Upper lobe of left lung (tissue), 6 donors: ENCODE data around the gene HMMR. TPM values are rescaled to one million over a fixed set of nuclear protein-coding genes. Genes with fewer than 3 reads are reported as not detected.

ENCODE experiments used
- ATAC-seq, 2 donors: fragments of 200-7000 bp; cut with Tn5 transposase; one replicate each; pipeline ENCODE4 v1.9.1; 2022; ENCODE audit warnings: mild to moderate bottlenecking in 2 of 2, moderate library complexity in 2 of 2; ENCODE audit not compliant: low FRiP score in 2 of 2
- DNase-seq, 2 donors: peaks; one replicate each; pipeline ENCODE4 v3.0.0-alpha.2; 2019 to 2020
- H3K27ac ChIP-seq, 4 donors: fragments of 200-600 bp; sonication (generic); one replicate each; pipeline ENCODE4 v1.5.1; 2016 to 2019
- H3K27me3 ChIP-seq, 4 donors: fragments of 200-600 bp; sonication (generic); one replicate each; pipeline ENCODE4 v1.5.1; 2017 to 2019
- H3K36me3 ChIP-seq, 4 donors: fragments of 200-600 bp; sonication (generic); one replicate each; pipeline ENCODE4 v1.5.1; 2016 to 2019
- H3K4me1 ChIP-seq, 4 donors: fragments of 200-600 bp; sonication (generic); one replicate each; pipeline ENCODE4 v1.5.1; 2018 to 2019
- H3K4me3 ChIP-seq, 4 donors: fragments of 200-600 bp; sonication (generic); one replicate each; pipeline ENCODE4 v1.5.1; 2017 to 2019; ENCODE audit warnings: mild to moderate bottlenecking in 2 of 4, moderate library complexity in 1 of 4
- H3K9me3 ChIP-seq, 4 donors: fragments of 200-600 bp; sonication (generic); one replicate each; pipeline ENCODE4 v1.5.1; 2018 to 2019
- EP300 ChIP-seq, 4 donors: sonication (generic); formaldehyde crosslinking; IDR thresholded peaks; one replicate each; pipeline ENCODE4 v1.5.1; 2017; ENCODE audit warnings: antibody characterized with exemption in 4 of 4, control low read depth in 2 of 4
- POLR2A ChIP-seq, 4 donors: fragments of 450-650 bp; IDR thresholded peaks; one replicate each; pipeline ENCODE4 v1.5.1; 2016 to 2017; ENCODE audit warnings: antibody characterized with exemption in 4 of 4, mild to moderate bottlenecking in 2 of 4
- POLR2AphosphoS5 ChIP-seq, 2 donors: sonication (generic); formaldehyde crosslinking; IDR thresholded peaks; one replicate each; pipeline ENCODE4 v1.5.1; 2017; ENCODE audit warnings: antibody characterized with exemption in 2 of 2
- WGBS, 2 donors: methylation state at CpG; one replicate each; pipeline ENCODE4 v1.1.5; 2017 to 2018; 5-methylcytosine and 5-hydroxymethylcytosine counted together
- total RNA-seq, 6 donors: library from RNA; depleted of rRNA in 4 of 6; stranded (reverse); fragments of >200 nt in 4 of 6; gene quantifications; one replicate each; pipeline versions ENCODE4 v1.1.0 to v1.2.1, GENCODE V29; 2016 to 2021
- TF ChIP-seq, protein P1 (sequence below), 6 experiments: fragments of 450-650 bp in 4 of 6; fragments of 200-600 bp in 2 of 6; sonication (generic) in 2 of 6; IDR thresholded peaks; one replicate each; pipeline ENCODE4 v1.5.1; 2016 to 2019; ENCODE audit warnings: antibody characterized with exemption in 6 of 6
- donor health status: DM: no; HTN: no; CAD: no; lungs with moderate emphysema.
- donor health status: DM: no; HTN: yes; CAD: no; lungs with severe emphysema.

Gene HMMR
- total RNA-seq, 6 donors from 2014 or later: 0.74 to 4.2 (median 1.9) TPM

DNA sequence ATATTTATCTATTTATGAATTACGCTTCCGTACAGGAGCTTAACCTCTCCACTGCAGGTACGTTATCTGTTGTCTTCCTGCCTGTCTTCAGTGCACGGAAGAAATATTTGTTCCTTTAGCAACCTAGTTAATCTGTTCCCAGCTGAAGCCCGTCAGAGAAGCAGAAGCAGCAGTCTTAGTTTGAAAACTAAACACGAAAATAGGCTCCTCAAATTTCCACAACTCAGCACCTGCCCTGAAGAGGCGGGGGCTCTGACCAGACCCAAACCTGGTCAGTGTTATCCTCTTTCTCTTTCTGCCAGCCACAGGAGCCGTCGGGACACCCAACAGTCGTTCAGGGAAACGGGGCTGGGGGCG is 992 bp upstream of the HMMR start:
- no peaks in the 10 kb centered on the region for H3K9me3 ChIP-seq
- H3K36me3 ChIP-seq: peaks cover 0 to 15% (median 3%) of the 10 kb centered on the region in 4 donors
- H3K4me3 ChIP-seq: peak overlapping the region; percentile 51 to 91 (median 79)
- H3K27me3 ChIP-seq: no peaks in the 10 kb centered on the region
- ATAC-seq (peak in 1 of 2 donors; percentile 1), DNase-seq (no peak)
- peak overlapping the region; percentile 96 to 97 (median 96) for H3K27ac ChIP-seq
- H3K4me1 ChIP-seq: peaks cover 20 to 32% (median 21%) of the 10 kb centered on the region in 4 donors
- TF ChIP-seq POLR2A (IDR thresholded peaks at IDR 0.05) (no peak), EP300 (IDR thresholded peaks at IDR 0.05) (no peak), POLR2AphosphoS5 (IDR thresholded peaks at IDR 0.05) (no peak)
- TF ChIP-seq, protein P1, sequence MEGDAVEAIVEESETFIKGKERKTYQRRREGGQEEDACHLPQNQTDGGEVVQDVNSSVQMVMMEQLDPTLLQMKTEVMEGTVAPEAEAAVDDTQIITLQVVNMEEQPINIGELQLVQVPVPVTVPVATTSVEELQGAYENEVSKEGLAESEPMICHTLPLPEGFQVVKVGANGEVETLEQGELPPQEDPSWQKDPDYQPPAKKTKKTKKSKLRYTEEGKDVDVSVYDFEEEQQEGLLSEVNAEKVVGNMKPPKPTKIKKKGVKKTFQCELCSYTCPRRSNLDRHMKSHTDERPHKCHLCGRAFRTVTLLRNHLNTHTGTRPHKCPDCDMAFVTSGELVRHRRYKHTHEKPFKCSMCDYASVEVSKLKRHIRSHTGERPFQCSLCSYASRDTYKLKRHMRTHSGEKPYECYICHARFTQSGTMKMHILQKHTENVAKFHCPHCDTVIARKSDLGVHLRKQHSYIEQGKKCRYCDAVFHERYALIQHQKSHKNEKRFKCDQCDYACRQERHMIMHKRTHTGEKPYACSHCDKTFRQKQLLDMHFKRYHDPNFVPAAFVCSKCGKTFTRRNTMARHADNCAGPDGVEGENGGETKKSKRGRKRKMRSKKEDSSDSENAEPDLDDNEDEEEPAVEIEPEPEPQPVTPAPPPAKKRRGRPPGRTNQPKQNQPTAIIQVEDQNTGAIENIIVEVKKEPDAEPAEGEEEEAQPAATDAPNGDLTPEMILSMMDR (IDR thresholded peaks at IDR 0.05): no peak
- WGBS, 2 donors: 0 to 2% methylated on average over 9 to 12 of the region's 12 CpGs

- H3K27ac ChIP-seq: peak within 1 kb of the TSS; percentile 96 to 97 (median 96)
- WGBS, 2 donors: 0% methylated on average over 34 to 36 of the region's 59 CpGs
- H3K27me3 ChIP-seq: no peaks in the 10 kb centered on the region
- peak; percentile 96 to 99 for ATAC-seq
- H3K4me3 ChIP-seq: peak within 1 kb of the TSS; percentile 51 to 91 (median 79)
- TF ChIP-seq, protein P1 (IDR thresholded peaks at IDR 0.05): peak in 3 of 6 experiments; percentile 20 to 48 (median 30)
- TF ChIP-seq EP300 (IDR thresholded peaks at IDR 0.05) (no peak), POLR2A (IDR thresholded peaks at IDR 0.05) (peak in 3 of 4 donors; percentile 62 to 92 (median 92)), POLR2AphosphoS5 (IDR thresholded peaks at IDR 0.05) (peak; percentile 87 to 95)
- peaks cover 0 to 10% (median 2%) of the 10 kb centered on the region in 4 donors for H3K36me3 ChIP-seq
- DNase-seq: peak; percentile 95 to 98
- H3K4me1 ChIP-seq: peaks cover 20 to 32% (median 21%) of the 10 kb centered on the region in 4 donors
- no peaks in the 10 kb centered on the region for H3K9me3 ChIP-seq
Observed at GRCh38 chr5:163459819-163460561, 442 bp upstream of the HMMR start, which contains the start of gene NUDCD2. TSS of gene NUDCD2 (minus strand) at chr5:163460102. CDS start at chr5:163460050, 52 bp downstream.

DNA sequence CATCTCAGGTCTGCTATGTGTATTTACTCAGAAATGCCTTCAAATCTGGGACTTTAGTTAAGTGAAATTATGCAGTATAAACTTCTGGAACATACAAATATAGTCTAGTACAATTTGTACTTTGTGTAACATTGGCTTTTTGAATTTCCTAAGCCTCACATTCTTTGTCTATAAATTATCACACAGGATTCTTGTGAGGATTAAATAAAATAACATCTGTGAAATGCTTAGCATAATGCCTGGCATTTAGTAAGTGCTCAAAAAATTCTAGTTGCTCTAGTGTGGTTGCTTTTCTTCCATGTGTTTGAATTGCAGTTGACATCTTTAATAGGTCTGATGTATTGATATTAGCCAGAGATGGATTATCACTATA is 2.6 kb downstream of the HMMR start:
- Histone ChIP-seq H3K36me3 (no peaks in the 10 kb centered on the region), H3K4me3 (no peak overlapping the region), H3K4me1 (peaks cover 15 to 25% (median 20%) of the 10 kb centered on the region in 4 donors), H3K9me3 (no peaks in the 10 kb centered on the region), H3K27me3 (no peaks in the 10 kb centered on the region), H3K27ac (no peak overlapping the region)
- no peak for ATAC-seq
- no peak for DNase-seq
- TF ChIP-seq, protein P1 (IDR thresholded peaks at IDR 0.05): no peak
- TF ChIP-seq POLR2AphosphoS5 (IDR thresholded peaks at IDR 0.05) (no peak), EP300 (IDR thresholded peaks at IDR 0.05) (no peak), POLR2A (IDR thresholded peaks at IDR 0.05) (no peak)

DNA sequence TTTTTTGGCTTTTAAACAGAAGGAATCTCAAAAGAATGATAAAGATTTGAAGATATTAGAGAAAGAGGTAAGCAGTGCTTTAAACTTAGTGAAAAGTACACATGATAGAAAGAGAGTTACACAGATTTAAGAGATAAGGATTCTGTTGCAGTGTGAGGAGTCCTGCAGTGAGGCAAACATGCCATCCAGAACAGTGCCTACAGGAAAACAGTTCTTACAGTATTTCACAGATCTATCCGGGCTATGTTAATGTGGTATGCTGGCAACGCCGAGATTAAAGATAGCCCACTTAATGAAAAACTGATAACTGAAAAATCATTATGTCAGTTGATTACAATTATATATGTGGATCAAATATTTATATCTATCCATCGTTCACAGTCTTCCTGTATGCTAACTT is 7.2 kb downstream of the HMMR start:
- Histone ChIP-seq H3K4me1 (no peaks in the 10 kb centered on the region), H3K27me3 (no peaks in the 10 kb centered on the region), H3K9me3 (no peaks in the 10 kb centered on the region), H3K36me3 (no peaks in the 10 kb centered on the region), H3K4me3 (no peak overlapping the region), H3K27ac (no peak overlapping the region)
- TF ChIP-seq POLR2A (IDR thresholded peaks at IDR 0.05) (no peak), EP300 (IDR thresholded peaks at IDR 0.05) (no peak), POLR2AphosphoS5 (IDR thresholded peaks at IDR 0.05) (no peak)
- TF ChIP-seq, protein P1 (IDR thresholded peaks at IDR 0.05): no peak
- no peak for DNase-seq
- 73 to 83% methylated on average over 4 of the region's 4 CpGs for WGBS, 2 donors
- no peak for ATAC-seq
